GM23338 (cell line): ENCODE data around the gene PIRT.

Source experiments
- CTCF ChIP-seq, 2 experiments: fragments of 200-600 bp in 1 of 2; sonication (generic) in 1 of 2; conservative IDR thresholded peaks; 2 replicates each; pipeline versions ENCODE4 v1.5.1 to v1.6.1; 2016 to 2017; ENCODE audit warnings: antibody characterized with exemption in 2 of 2, low read depth in 2 of 2, mild to moderate bottlenecking in 2 of 2, moderate library complexity in 1 of 2
- EZH2 ChIP-seq: fragments of 200-600 bp; sonication (generic); IDR thresholded peaks from one replicate; pipeline ENCODE4 v1.8.0; 2017; ENCODE audit warnings: antibody characterized with exemption, mild to moderate bottlenecking, low read depth; ENCODE audit not compliant: unreplicated experiment
- EZH2phosphoT487 ChIP-seq: fragments of 200-600 bp; sonication (generic); IDR thresholded peaks from one replicate; pipeline ENCODE4 v1.8.1; 2018; ENCODE audit warnings: antibody characterized with exemption; ENCODE audit not compliant: unreplicated experiment
- JUNB ChIP-seq: IDR thresholded peaks from one replicate; pipeline ENCODE4 v1.6.1; 2016; ENCODE audit warnings: antibody characterized with exemption; ENCODE audit not compliant: unreplicated experiment
- NANOG ChIP-seq: IDR thresholded peaks from 2 replicates; pipeline ENCODE4 v1.6.1; 2016; ENCODE audit warnings: antibody characterized with exemption, borderline replicate concordance
- POLR2AphosphoS5 ChIP-seq: IDR thresholded peaks from 2 replicates; pipeline ENCODE4 v1.6.1; 2016; ENCODE audit warnings: antibody characterized with exemption, low read depth
- STAT1 ChIP-seq: IDR thresholded peaks from one replicate; pipeline ENCODE4 v1.6.1; 2016; ENCODE audit warnings: antibody characterized with exemption; ENCODE audit not compliant: unreplicated experiment
- ZNF331 ChIP-seq: fragments of 250-450 bp; sonication (Bioruptor Pico); IDR thresholded peaks from 2 replicates; pipeline ENCODE4 v1.5.0; 2020; ENCODE audit warnings: low read depth, mild to moderate bottlenecking, moderate library complexity
- TF ChIP-seq, protein P1 (sequence below): IDR thresholded peaks from one replicate; pipeline ENCODE4 v1.6.1; 2018; ENCODE audit warnings: antibody characterized with exemption; ENCODE audit not compliant: unreplicated experiment

GRCh38 chr17:10814075-10814474 lies 23.8 kb downstream of the PIRT start:
- TF ChIP-seq JUNB: no peak
- TF ChIP-seq, protein P1, sequence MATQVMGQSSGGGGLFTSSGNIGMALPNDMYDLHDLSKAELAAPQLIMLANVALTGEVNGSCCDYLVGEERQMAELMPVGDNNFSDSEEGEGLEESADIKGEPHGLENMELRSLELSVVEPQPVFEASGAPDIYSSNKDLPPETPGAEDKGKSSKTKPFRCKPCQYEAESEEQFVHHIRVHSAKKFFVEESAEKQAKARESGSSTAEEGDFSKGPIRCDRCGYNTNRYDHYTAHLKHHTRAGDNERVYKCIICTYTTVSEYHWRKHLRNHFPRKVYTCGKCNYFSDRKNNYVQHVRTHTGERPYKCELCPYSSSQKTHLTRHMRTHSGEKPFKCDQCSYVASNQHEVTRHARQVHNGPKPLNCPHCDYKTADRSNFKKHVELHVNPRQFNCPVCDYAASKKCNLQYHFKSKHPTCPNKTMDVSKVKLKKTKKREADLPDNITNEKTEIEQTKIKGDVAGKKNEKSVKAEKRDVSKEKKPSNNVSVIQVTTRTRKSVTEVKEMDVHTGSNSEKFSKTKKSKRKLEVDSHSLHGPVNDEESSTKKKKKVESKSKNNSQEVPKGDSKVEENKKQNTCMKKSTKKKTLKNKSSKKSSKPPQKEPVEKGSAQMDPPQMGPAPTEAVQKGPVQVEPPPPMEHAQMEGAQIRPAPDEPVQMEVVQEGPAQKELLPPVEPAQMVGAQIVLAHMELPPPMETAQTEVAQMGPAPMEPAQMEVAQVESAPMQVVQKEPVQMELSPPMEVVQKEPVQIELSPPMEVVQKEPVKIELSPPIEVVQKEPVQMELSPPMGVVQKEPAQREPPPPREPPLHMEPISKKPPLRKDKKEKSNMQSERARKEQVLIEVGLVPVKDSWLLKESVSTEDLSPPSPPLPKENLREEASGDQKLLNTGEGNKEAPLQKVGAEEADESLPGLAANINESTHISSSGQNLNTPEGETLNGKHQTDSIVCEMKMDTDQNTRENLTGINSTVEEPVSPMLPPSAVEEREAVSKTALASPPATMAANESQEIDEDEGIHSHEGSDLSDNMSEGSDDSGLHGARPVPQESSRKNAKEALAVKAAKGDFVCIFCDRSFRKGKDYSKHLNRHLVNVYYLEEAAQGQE: no peak
- TF ChIP-seq POLR2AphosphoS5: no peak
- no peak for TF ChIP-seq CTCF (conservative IDR thresholded peaks at IDR 0.05; ENCODE audit: low read depth in 2 of 2)
- TF ChIP-seq EZH2phosphoT487: no peak
- TF ChIP-seq STAT1: no peak
- TF ChIP-seq EZH2: no peak
- no peak for TF ChIP-seq ZNF331 (CRISPR knock-in tag)
- no peak for TF ChIP-seq NANOG
